A549 (cell line): ENCODE results near the gene DCXR.

Experiments
- BHLHE40 ChIP-seq: IDR thresholded peaks from 2 replicates; pipeline ENCODE4 v1.6.1; 2012; ENCODE audit warnings: low read depth, low read length, inconsistent platforms
- CEBPB ChIP-seq, 2 experiments: fragments of >200 bp in 1 of 2; sonication (Bioruptor Twin) in 1 of 2; formaldehyde crosslinking in 1 of 2; IDR thresholded peaks; 2 replicates each; pipeline ENCODE4 v1.6.1; 2012 to 2016
- CTCF ChIP-seq: fragments of >200 bp; sonication (Bioruptor Twin); formaldehyde crosslinking; IDR thresholded peaks from 3 replicates; pipeline ENCODE4 v1.5.1; 2016
- HDAC2 ChIP-seq: fragments of 200-600 bp; sonication (generic); IDR thresholded peaks from 2 replicates; pipeline ENCODE4 v1.6.1; 2016
- PHF8 ChIP-seq: fragments of 200-600 bp; sonication (generic); IDR thresholded peaks from 2 replicates; pipeline ENCODE4 v1.6.1; 2016; ENCODE audit warnings: low read depth, mild to moderate bottlenecking, antibody characterized with exemption, moderate library complexity, borderline replicate concordance
- SMC3 ChIP-seq: fragments of >200 bp; sonication (Bioruptor Twin); formaldehyde crosslinking; IDR thresholded peaks from 3 replicates; pipeline ENCODE4 v1.6.1; 2018; ENCODE audit warnings: inconsistent platforms
- USF2 ChIP-seq: fragments of 450-650 bp; IDR thresholded peaks from 2 replicates; pipeline ENCODE4 v1.6.1; 2014; ENCODE audit warnings: antibody characterized with exemption

GRCh38 chr17:82079001-82079677 lies 41.6 kb upstream of the DCXR start:
- TF ChIP-seq CTCF (no peak), USF2 (no peak), SMC3 (no peak), HDAC2 (no peak), CEBPB (IDR thresholded peaks at IDR 0.05) (no peak), PHF8 (no peak), BHLHE40 (no peak)
